Endometrial microvascular endothelial cells (primary cell): ENCODE results near the gene ZBTB4. TPM values are rescaled to one million over a fixed set of nuclear protein-coding genes. Genes with fewer than 3 reads are reported as not detected.

Experiments
- in situ Hi-C: cut with HindIII; loops from 2 replicates; pipeline ENCODE4 v1.10.0; 2017; ENCODE audit warnings: low sequenced_read_pairs, low pct_unique_long_range_greater_than_20kb; ENCODE audit errors: inconsistent ontology term
- total RNA-seq: library from RNA; depleted of rRNA; stranded (reverse); fragments of >200 nt; gene quantifications from one replicate; pipeline ENCODE4 v1.2.3, GENCODE V29; 2015; ENCODE audit errors: inconsistent ontology term

ZBTB4 gene
- total RNA-seq, 1 donor from 2014 or later: 23.1 TPM

DNA sequence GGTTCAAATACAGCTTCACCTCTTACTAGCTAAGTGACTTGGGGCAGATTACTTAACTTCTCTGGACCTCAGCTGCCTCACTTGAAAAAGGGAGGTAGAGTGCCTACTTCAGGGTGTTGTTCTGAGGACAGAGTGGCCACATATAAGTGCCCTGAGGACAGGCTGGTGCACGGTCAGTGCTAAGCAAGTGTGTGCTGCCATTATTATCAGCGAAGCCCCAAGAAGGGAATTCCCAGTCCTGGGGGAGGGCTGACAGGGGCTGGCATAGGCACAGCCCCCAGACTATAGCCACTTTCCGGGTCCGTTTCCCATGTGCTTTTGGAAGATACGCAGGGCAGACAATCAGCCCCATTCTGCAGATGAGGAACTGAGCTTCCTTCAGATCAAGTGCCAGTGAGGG is 2.5 kb downstream of the ZBTB4 start:
- in situ Hi-C loops: no loop called here

DNA sequence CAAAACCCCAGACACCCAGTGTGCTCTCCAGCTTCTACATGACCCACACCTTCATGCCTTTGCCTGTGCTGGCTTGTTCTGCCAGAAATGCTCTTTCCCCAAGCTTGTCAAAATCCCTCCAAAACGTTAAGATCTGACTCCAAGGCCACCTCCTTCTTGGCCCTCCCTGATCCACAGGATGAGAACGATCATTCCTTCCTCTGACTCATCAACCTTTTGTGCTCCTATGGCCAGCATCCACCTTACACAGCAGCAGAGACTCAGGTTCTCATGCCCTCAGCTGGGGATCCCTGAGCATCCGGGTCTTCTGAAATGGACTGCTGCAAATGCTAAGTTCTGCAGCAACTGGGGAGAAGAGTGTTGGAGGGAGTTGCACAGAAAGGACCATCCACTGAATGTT is 2.9 kb downstream of the ZBTB4 start:
- in situ Hi-C loops: no loop called here

- in situ Hi-C loops: no loop called here
Measured at GRCh38 chr17:7475764-7476422, 3.5 kb downstream of the ZBTB4 start.

DNA sequence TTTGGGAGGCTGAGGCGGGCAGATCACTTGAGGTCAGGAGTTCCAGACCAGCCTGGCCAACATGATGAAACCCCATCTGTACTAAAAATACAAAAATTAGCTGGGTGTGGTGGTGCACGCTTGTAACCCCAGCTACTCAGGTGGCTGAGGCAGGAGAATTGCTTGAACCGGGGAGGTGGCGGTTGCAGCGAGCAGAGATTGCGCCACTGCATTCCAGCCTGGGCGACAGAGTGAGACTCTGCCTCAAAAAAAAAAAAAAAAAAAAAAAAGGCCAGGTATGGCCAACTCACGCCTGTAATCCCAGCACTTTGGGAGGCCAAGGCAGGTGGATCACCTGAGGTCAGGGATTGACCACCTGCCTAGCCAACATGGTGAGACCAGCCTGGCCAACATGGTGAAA is 4.7 kb downstream of the ZBTB4 start:
- in situ Hi-C loops: loop anchor here (25.0 kb wide), 1 partner anchor 88 kb away; the partner anchor contains the start of genes SENP3 and TNFSF13

GRCh38 chr17:7471729-7472128 is 7.7 kb downstream of the ZBTB4 start:
- in situ Hi-C loops: loop anchor here (25.0 kb wide), 1 partner anchor 91 kb away; the partner anchor contains the start of genes SENP3 and TNFSF13

GRCh38 chr17:7470457-7470973 is 8.9 kb downstream of the ZBTB4 start:
- in situ Hi-C loops: loop anchor here (25.0 kb wide), 1 partner anchor 92 kb away; the partner anchor contains the start of genes SENP3 and TNFSF13

- in situ Hi-C loops: loop anchor here (25.0 kb wide), 1 partner anchor 92 kb away; the partner anchor contains the start of genes SENP3 and TNFSF13
Measured at GRCh38 chr17:7469843-7470242, 9.6 kb downstream of the ZBTB4 start.

DNA sequence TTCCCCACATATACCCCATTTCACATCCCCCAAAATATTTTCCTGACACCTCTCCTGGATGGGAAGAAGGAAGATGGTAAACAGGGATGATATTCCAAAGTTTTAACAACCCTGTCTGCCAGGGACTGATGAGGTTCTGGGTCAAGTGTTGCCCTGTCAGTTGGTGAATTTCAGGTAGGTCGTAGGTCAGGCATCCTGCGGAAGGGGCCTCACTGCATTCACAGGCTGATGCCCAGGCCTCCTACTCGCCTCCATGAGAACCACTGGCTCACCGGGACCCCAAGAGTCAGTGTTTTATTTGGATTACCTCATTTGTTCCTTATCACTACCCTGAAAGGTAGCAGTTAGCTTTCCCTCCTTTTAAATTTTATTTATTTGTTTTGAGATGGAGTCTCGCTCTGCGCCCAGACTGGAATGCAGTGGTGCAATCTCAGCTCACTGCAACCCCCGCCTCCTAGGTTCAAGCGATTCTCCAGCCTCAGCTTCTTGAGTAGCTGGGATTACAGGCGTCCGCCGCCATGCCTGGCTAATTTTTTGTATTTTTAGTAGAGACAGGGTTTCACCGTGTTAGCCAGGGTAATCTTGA is 10.5 kb downstream of the ZBTB4 start:
- in situ Hi-C loops: loop anchor here (25.0 kb wide), 1 partner anchor 93 kb away; the partner anchor contains the start of genes SENP3 and TNFSF13

GRCh38 chr17:7468290-7468689 is 11.1 kb downstream of the ZBTB4 start:
- in situ Hi-C loops: loop anchor here (25.0 kb wide), 1 partner anchor 94 kb away; the partner anchor contains the start of genes SENP3 and TNFSF13

- in situ Hi-C loops: loop anchor here (25.0 kb wide), 1 partner anchor 95 kb away; the partner anchor contains the start of genes SENP3 and TNFSF13
Measured at GRCh38 chr17:7467498-7467897, 11.9 kb downstream of the ZBTB4 start.

DNA sequence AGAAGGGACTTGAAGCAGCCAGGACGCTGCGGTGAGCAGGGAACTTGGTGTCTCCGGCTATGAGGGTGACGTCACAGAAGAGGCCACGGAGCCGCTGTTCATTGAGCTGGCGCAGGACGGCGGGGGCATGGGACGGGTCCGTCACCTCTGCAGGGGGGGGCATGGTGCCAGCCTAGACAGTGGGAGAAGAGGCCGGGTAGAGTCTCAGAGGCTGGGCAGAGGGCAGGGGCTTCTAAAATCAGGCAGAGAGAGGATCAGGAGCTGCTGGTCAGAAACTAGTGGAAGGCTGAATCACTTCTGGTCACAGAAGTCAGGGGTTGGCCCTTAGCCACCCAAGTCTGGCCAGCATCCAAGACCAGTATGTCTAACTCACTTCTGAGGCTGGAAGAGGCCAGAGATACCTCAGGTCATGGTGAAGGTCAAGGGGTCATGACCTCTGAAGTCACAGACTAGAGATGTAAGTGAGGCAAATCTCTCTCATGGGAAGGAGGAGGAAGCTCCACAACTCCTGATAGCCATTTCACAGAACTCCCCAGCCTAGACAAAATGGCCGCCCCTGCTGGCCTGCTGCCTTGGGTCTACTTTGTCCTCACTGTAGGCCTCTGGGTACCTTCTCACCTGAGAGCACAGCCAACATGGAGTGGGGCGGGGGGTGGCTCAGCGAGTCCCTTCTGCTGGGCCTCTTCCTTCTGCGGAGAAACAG is 12.6 kb downstream of the ZBTB4 start:
- in situ Hi-C loops: loop anchor here (25.0 kb wide), 1 partner anchor 96 kb away; the partner anchor contains the start of genes SENP3 and TNFSF13

DNA sequence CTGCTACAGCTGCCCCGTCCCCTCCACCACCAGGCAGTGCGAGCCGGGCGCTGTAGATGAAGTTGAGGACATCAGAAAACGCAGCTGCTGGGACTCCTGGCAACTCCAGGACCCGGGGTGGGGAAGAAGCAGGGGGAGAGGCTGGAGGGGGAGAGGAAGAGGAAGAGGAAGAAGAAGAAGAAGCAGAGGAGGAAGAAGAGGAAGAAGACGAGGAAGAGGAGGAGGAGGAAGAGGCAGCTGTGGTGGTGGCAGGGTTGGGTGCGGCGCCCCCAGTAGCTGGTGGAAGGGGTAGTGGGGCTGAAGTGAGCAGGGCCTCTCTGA is 13.2 kb downstream of the ZBTB4 start:
- in situ Hi-C loops: loop anchor here (25.0 kb wide), 1 partner anchor 96 kb away; the partner anchor contains the start of genes SENP3 and TNFSF13

DNA sequence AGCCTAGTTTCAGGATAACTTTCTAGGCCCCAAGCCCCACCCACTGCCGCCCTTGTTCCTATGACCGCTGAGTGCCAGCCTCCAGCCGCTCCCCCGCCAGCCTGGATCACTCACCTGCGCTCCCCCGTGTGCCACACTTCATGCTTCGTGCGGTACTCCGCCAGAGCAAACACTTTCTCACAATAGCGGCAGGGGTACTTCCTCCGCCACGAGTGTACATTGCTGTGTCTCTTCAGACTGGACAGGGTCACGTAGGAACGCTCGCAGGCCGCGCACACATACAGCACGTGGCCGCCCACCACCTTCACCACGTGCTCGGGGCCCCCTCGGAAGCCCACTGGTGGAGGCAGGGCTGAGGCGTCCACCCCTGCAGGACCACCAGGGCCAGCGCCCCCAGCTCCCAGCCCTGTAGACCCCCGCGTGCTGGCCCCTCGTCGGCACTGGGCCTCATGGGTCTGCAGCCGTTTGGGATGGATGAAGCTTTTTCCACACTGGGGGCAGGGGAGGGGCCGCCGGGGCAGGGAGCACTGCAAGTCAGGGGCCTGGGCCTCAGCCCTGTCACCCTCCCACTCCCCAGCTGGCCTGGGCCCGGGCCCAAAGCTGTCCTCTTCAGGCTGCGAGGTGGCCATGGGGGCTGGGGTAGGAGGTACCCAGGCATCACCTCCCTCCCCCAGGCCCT is 13.7 kb downstream of the ZBTB4 start:
- in situ Hi-C loops: loop anchor here (25.0 kb wide), 1 partner anchor 97 kb away; the partner anchor contains the start of genes SENP3 and TNFSF13

- in situ Hi-C loops: loop anchor here (25.0 kb wide), 1 partner anchor 98 kb away; the partner anchor contains the start of genes SENP3 and TNFSF13
Measured at GRCh38 chr17:7464081-7464480, 15.3 kb downstream of the ZBTB4 start.

GRCh38 chr17:7463372-7463846 is 16.0 kb downstream of the ZBTB4 start:
- in situ Hi-C loops: loop anchor here (25.0 kb wide), 1 partner anchor 99 kb away; the partner anchor contains the start of genes SENP3 and TNFSF13

- in situ Hi-C loops: loop anchor here (25.0 kb wide), 1 partner anchor 100 kb away; the partner anchor contains the start of genes SENP3 and TNFSF13
Measured at GRCh38 chr17:7462474-7463371, 16.7 kb downstream of the ZBTB4 start.
